Measurements from ENCODE around the gene MRPL10.

Gene MRPL10

DNA sequence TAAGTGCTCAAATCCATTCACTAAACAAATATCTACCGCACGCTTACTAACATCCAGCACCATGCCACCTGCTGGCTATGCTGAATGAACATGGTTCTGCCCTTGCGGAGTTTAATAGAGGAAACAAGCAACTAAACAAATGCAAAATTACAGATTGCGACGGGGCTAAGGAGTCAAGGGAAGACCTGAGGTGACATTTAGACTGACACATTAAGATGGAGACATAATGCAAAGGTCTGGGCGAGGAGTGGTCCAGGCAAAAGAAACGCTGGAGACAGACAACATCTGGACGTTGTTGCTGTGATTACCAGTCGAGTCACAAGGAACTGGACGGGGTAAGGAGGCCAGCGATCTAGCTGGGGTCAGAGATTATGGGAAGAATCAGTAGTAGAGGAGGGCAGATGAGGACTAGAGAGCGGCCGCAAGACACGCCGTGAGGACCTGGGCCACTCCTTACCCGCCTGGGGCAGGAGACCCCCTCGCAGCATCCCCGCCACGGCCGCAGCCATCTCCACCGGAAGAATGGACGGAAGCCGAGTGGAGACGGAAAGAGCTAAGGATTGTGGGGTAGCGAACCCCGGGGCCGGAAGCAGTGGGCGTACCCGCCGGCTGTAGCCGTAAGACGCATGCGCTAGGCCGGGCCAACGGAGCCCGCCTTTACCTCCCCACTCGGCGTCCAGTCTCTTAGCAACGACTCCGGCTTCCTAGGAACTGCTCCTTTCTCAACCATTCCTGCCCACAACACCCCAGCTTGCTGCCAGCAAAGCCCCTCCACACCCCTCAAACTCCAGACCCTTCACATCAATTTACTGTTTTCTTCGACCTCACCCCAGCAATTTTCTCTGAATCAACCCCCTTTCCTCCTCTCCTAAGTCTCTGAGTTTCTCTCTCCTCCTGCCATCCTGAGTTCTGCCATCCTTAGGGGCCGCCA is at the start of gene MRPL10, which contains the start of gene LRRC46:
MRPL10 (minus strand) TSS at position 539 of the 931 bp plus-strand sequence; CDS start at position 509, 30 bp downstream.
LRRC46 (plus strand) TSS at position 668 of the 931 bp plus-strand sequence. CDS start 320 bp downstream, outside the sequence.
- Histone ChIP-seq H3K9me3 (ENCODE audit: low read length) (no peaks in the 10 kb centered on the region), H3K27ac (ENCODE audit: low read depth, low read length) (peak within 1 kb of the TSS; percentile 45), H3K4me1 (ENCODE audit: insufficient read depth, low read length) (peaks cover 17% of the 10 kb centered on the region), H3K4me3 (ENCODE audit: low read depth in 1 of 2, low read length in 2 of 2) (peak within 1 kb of the TSS; percentile 69 to 99), H3K27me3 (ENCODE audit: control insufficient read depth in 1 of 2, insufficient read depth in 2 of 2, low read length in 2 of 2) (no peaks in the 10 kb centered on the region), H3K36me3 (ENCODE audit: insufficient read depth, low read length) (peaks cover 25% of the 10 kb centered on the region), H3K9ac (ENCODE audit: low read length) (peak within 1 kb of the TSS; percentile 85)

DNA sequence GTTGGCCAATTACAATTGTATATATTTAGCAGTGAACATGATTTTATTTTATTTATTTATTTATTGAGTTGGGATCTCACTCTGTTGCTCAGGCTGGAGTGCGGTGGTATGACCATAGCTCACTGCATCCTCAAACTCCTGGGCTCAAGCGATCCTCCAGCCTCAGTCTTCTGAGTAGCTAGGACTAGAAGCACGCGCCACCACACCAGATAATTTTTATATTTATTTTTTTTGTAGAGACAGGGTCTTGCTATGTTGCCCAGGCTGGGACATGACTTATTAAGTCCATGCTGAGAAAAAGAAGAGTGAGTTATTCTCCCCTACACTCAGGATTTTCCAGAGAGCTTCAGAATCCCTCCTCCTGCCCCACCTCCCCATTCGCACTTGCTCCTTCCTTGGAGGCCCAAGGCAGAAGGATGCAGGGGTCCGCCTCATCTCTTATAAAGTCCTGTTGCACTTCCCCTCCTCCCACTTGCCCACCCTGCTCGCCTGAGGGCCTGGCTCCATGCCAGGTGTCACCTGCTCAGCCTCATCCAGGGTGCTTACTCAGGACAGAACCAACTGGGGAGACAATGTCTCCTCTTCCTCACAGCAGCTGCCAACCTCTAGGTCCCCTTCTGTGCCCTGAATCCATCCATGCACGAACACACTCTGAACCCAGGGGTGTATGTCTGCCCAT is 48.6 kb upstream of the MRPL10 start:
- no peaks in the 10 kb centered on the region for H3K9me3 ChIP-seq (ENCODE audit: low read length)
- H3K4me3 ChIP-seq (ENCODE audit: low read depth in 1 of 2, low read length in 2 of 2): no peak overlapping the region
- peaks cover 11% of the 10 kb centered on the region for H3K4me1 ChIP-seq (ENCODE audit: insufficient read depth, low read length)
- no peaks in the 10 kb centered on the region for H3K36me3 ChIP-seq (ENCODE audit: insufficient read depth, low read length)
- H3K27ac ChIP-seq (ENCODE audit: low read depth, low read length): no peak overlapping the region
- H3K9ac ChIP-seq (ENCODE audit: low read length): no peak overlapping the region
- H3K27me3 ChIP-seq (ENCODE audit: control insufficient read depth in 1 of 2, insufficient read depth in 2 of 2, low read length in 2 of 2): peaks cover 0 to 16% of the 10 kb centered on the region in 2 donors

DNA sequence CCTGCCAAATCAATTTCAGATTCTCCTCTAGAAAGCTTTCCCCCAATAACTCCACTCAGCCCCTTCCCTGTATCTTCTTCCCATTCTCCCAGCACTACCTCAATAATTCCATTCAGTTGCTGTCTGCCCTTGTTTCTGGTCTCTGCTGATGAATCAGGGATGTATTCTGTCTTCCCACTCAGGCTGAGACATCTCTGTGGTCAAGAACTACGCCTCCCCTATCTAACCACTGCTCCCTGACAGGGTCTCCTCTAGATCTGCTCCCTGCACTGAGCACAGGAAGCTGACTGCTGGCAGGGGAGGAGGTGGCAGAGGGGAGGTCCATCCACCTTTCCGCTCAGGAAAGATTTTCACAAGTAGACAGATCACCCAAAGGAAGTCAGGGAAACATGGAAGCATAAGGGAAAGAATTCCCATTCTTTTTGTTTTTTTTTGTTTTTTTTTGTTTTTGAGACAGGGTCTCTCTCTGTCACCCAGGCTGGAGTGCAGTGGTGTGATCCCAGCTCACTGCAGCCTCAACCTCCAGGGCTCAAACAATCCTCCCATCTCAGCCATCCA is 47.8 kb upstream of the MRPL10 start:
- Histone ChIP-seq H3K27me3 (ENCODE audit: control insufficient read depth in 1 of 2, insufficient read depth in 2 of 2, low read length in 2 of 2) (peaks cover 0 to 20% of the 10 kb centered on the region in 2 donors), H3K27ac (ENCODE audit: low read depth, low read length) (no peak overlapping the region), H3K36me3 (ENCODE audit: insufficient read depth, low read length) (no peaks in the 10 kb centered on the region), H3K4me1 (ENCODE audit: insufficient read depth, low read length) (peaks cover 11% of the 10 kb centered on the region), H3K9ac (ENCODE audit: low read length) (no peak overlapping the region), H3K4me3 (ENCODE audit: low read depth in 1 of 2, low read length in 2 of 2) (no peak overlapping the region), H3K9me3 (ENCODE audit: low read length) (no peaks in the 10 kb centered on the region)

DNA sequence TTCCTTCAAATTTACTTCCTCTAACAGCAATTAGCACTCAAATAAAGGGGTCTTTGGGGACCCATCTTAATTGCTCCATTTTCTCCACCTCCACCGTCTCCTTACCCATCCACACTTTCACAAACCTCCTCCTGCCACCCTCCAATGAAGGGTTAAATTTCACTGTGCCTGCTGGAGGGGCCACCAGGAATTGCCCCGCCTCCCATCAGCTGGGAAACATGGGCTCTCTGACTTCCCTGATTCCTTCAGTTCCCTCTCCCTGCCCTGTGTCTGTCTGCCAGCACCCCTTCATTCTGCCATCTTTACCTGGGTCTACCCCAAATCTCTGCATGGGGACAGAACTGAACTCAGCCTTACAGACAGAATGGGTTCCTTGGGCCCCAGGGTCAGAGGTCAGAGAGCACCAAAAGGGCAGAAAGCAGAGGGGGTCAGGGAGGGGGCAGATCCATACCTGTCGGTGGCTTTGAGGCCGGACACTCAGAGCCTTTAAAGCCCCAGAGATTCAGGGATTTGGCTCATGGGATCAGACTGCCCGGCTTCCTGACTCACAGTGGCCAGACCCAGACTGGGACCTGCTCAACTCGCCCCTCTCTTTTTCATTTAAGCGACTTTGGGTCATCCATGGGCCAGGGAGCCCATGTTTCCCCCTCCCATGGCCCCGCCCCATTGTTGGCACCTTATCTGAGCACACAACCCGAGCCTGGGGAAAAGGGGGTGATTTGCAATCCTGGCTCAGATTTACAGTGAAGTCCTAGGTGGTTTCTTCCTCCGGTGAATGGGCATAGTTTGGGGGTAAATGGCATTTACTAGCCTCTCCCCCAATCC is 47.1 kb upstream of the MRPL10 start:
- Histone ChIP-seq H3K9me3 (ENCODE audit: low read length) (no peaks in the 10 kb centered on the region), H3K4me3 (ENCODE audit: low read depth in 1 of 2, low read length in 2 of 2) (no peak overlapping the region), H3K9ac (ENCODE audit: low read length) (no peak overlapping the region), H3K4me1 (ENCODE audit: insufficient read depth, low read length) (peaks cover 11% of the 10 kb centered on the region), H3K27ac (ENCODE audit: low read depth, low read length) (no peak overlapping the region), H3K27me3 (ENCODE audit: control insufficient read depth in 1 of 2, insufficient read depth in 2 of 2, low read length in 2 of 2) (peaks cover 0 to 18% of the 10 kb centered on the region in 2 donors), H3K36me3 (ENCODE audit: insufficient read depth, low read length) (no peaks in the 10 kb centered on the region)

DNA sequence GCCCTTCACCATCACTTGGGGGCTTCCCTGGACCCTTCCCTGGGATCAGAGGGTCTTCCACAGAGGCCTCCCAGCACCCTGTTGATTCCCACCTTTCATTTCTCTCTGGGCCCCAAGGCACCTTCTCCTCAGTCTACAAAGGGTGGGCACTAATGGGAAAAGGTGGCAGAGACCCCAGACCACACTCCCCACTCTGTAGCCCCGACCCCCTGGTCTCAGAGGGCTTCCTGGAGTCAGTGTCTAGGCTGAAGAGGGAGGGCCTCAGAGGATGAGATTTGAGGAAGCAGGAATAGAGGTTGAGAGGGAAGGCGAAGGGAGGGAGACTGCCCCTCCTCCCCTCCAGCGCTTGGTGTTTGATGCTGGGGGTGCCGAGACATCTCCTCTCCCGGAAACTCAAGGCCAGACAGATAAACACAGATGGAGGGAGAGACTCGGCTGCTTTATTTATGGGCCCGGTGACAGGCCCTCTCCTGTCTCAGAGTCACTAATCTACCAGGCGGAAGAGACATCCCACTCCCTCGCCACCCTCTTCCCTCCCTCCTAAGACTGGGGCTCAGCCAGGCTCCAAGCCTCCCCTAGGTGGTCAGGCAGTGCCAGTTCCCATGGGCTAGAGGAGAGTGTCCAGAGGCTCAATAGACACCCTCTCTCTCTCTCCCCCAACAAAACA is 46.2 kb upstream of the MRPL10 start:
- H3K27me3 ChIP-seq (ENCODE audit: control insufficient read depth in 1 of 2, insufficient read depth in 2 of 2, low read length in 2 of 2): peaks cover 0 to 27% of the 10 kb centered on the region in 2 donors
- no peak overlapping the region for H3K9ac ChIP-seq (ENCODE audit: low read length)
- no peak overlapping the region for H3K4me3 ChIP-seq (ENCODE audit: low read depth in 1 of 2, low read length in 2 of 2)
- H3K9me3 ChIP-seq (ENCODE audit: low read length): no peaks in the 10 kb centered on the region
- H3K27ac ChIP-seq (ENCODE audit: low read depth, low read length): no peak overlapping the region
- H3K4me1 ChIP-seq (ENCODE audit: insufficient read depth, low read length): peaks cover 7% of the 10 kb centered on the region
- no peaks in the 10 kb centered on the region for H3K36me3 ChIP-seq (ENCODE audit: insufficient read depth, low read length)

DNA sequence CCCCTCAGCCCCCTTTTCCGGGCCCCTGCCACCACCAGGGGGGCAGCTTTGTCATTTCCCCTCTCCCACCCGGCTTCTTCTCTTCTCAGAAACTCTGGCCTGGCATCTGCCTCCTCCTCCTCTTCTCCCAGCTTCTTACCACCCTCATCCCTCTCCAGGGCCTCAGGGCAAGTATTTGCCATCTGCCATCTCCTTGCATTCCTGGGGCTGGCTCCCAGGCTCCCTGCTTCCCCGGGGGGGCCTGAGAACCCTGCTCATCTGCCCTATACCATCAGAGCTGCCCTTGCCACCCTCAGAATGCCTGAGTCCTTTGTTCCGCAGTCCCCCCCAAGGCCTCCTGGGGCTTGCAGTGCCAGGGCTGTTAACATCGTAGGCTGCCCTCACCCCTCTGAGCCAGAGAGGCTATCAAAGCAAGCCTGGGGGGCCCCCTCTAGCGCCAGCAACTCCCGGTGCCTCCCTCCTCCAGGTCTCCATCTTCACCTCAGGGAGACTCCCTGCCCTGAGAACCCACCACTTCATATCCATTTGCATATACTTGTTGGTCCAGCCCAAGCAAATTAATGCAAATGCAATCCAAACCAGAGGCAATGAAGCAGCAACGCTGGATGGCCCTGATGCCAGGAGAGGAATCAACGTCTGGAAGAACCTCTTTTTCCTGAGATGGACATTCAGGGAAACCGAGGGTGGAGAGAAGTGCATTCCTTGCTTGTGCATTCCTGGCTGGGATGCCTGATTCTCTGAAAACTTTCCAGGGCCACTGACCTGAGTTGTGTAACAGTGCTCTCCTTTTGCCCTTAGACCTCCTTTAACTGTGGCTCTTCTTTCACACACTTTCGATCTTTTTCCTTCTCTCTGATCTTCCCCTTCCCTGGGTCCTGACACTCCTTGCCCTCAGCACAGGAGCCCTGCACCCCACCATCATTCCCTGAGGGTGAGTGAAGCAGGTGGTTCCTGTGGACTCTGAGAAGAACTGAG is 44.0 kb upstream of the MRPL10 start:
- no peak overlapping the region for H3K9ac ChIP-seq (ENCODE audit: low read length)
- no peaks in the 10 kb centered on the region for H3K4me1 ChIP-seq (ENCODE audit: insufficient read depth, low read length)
- peaks cover 5 to 45% of the 10 kb centered on the region in 2 donors for H3K27me3 ChIP-seq (ENCODE audit: control insufficient read depth in 1 of 2, insufficient read depth in 2 of 2, low read length in 2 of 2)
- H3K27ac ChIP-seq (ENCODE audit: low read depth, low read length): no peak overlapping the region
- no peak overlapping the region for H3K4me3 ChIP-seq (ENCODE audit: low read depth in 1 of 2, low read length in 2 of 2)
- no peaks in the 10 kb centered on the region for H3K9me3 ChIP-seq (ENCODE audit: low read length)
- no peaks in the 10 kb centered on the region for H3K36me3 ChIP-seq (ENCODE audit: insufficient read depth, low read length)

DNA sequence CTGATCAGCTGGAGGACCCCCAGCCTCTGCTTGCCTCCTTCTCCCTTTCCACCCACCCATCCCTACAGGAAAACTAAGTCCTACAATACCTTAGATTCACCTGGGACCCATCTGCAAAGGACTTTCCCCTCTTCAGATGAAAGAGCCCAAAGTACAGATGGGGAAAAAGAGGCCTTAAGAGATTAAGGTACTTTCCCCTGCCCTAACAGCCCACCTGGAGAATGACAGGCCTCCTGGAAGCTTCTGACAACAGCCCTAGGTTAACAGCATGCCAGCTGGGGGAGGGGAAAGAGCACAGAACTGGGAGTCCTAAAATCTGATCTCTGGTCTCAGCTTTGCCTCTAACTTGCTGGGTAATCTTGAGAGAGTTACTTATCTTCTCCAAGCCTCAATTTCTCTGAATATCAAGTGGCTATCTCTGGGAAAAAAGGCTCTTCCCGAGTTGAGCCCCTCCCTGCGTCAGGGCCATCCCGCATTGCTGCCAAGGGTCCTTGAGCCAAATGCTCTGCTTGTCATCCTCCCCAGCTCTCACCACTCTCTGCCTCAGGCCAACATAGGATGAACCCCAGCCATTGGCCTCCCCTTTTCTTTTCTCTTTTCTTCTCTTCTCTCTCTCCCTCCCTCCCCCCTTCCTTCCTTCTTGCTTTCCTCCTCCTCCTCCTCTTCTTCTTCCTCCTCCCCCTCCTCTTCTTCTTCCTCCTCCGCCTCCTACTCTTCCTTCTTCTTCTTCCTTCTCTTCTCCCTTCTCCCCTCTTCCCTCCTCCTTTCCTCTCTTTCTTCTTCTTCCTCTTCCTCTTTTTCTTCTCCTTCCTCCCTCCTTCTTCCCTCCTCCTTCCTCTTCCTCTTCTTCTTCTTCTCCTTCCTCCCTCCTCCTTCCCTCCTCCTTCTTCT is 42.1 kb upstream of the MRPL10 start:
- Histone ChIP-seq H3K4me3 (ENCODE audit: low read depth in 1 of 2, low read length in 2 of 2) (no peak overlapping the region), H3K9ac (ENCODE audit: low read length) (no peak overlapping the region), H3K4me1 (ENCODE audit: insufficient read depth, low read length) (no peaks in the 10 kb centered on the region), H3K9me3 (ENCODE audit: low read length) (no peaks in the 10 kb centered on the region), H3K36me3 (ENCODE audit: insufficient read depth, low read length) (no peaks in the 10 kb centered on the region), H3K27ac (ENCODE audit: low read depth, low read length) (no peak overlapping the region), H3K27me3 (ENCODE audit: control insufficient read depth in 1 of 2, insufficient read depth in 2 of 2, low read length in 2 of 2) (peaks cover 9 to 45% of the 10 kb centered on the region in 2 donors)

DNA sequence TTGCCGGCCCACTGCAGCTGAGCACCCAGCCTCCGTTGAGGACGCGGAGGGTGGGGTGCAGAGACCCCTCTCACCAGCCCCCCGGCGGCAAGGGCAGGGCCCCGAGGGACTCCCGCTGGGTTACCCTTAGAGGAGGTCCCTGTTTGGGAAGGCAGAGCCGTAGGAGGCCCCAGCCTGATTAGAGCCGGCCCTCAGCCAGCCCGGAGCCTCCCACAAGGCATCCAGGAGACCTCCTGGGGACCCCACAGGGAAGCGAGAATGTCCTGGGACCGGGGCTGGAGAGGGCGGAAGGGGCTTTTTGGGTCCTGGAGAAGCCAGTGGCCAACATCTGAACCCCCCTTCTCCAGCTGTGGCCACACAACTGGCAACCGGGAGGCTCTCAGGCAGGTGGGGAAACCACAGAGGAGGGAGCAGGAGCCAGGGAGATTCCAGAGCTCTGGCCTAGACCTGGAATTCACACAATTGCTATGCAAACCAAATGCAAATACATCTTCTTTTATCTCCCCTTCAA is 41.4 kb upstream of the MRPL10 start:
- Histone ChIP-seq H3K4me3 (ENCODE audit: low read depth in 1 of 2, low read length in 2 of 2) (no peak overlapping the region), H3K9me3 (ENCODE audit: low read length) (no peaks in the 10 kb centered on the region), H3K36me3 (ENCODE audit: insufficient read depth, low read length) (no peaks in the 10 kb centered on the region), H3K9ac (ENCODE audit: low read length) (no peak overlapping the region), H3K27ac (ENCODE audit: low read depth, low read length) (no peak overlapping the region), H3K4me1 (ENCODE audit: insufficient read depth, low read length) (no peaks in the 10 kb centered on the region), H3K27me3 (ENCODE audit: control insufficient read depth in 1 of 2, insufficient read depth in 2 of 2, low read length in 2 of 2) (peaks cover 9 to 39% of the 10 kb centered on the region in 2 donors)

DNA sequence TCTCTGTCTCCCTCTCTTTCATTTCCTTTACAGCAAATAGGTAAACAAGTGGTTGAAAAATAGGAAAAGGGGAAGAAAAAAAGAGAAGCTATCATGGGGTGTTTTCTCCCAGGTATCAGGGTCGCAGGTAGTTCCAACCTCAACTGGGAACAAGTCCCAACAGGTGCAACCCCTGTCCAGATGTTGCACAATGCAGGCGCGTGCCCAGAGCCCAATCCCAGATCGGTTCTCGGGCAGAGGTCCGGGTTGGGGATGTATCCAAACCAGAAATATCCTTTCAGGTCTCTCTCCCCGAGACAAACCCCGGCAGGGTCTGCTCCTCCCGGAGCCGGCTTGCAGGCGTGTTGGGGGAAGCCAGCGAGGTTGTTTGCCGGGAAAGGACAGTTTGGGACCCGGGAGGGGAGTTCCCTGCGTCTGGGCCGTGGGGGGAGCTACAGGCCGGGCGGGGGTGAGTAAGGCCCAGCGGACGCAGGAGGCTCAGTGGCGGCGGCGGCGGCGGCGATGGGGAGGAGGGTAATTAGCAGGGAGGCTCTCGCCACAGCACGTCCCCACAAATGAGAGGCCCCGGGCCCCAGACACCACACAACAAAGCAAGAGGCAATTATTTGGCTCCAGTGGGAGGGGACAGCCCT is 40.8 kb upstream of the MRPL10 start:
- Histone ChIP-seq H3K4me1 (ENCODE audit: insufficient read depth, low read length) (no peaks in the 10 kb centered on the region), H3K27ac (ENCODE audit: low read depth, low read length) (no peak overlapping the region), H3K4me3 (ENCODE audit: low read depth in 1 of 2, low read length in 2 of 2) (no peak overlapping the region), H3K36me3 (ENCODE audit: insufficient read depth, low read length) (no peaks in the 10 kb centered on the region), H3K9me3 (ENCODE audit: low read length) (no peaks in the 10 kb centered on the region), H3K9ac (ENCODE audit: low read length) (no peak overlapping the region), H3K27me3 (ENCODE audit: control insufficient read depth in 1 of 2, insufficient read depth in 2 of 2, low read length in 2 of 2) (peaks cover 9 to 38% of the 10 kb centered on the region in 2 donors)

All from muscle layer of colon (tissue), 2 donors.